Left renal pelvis (tissue), 4 donors: ENCODE results near the gene TMEFF2. TPM values are rescaled to one million over a fixed set of nuclear protein-coding genes. Genes with fewer than 3 reads are reported as not detected.

ENCODE experiments used
- DNase-seq, 4 donors: peaks; one replicate each; pipeline ENCODE4 v3.0.0-alpha.2; 2013; ENCODE audit warnings: low read depth in 4 of 4, low spot score in 3 of 4
- polyA plus RNA-seq, 4 donors: library from polyadenylated mRNA; unstranded; fragments of 120-200 nt; gene quantifications; one replicate each; pipeline ENCODE4 v1.2.1, GENCODE V29; 2013; ENCODE audit not compliant: insufficient read length in 4 of 4

TMEFF2 gene
- polyA plus RNA-seq, 4 donors, result 5.7 to 20.9 (median 11.2) TPM

DNA sequence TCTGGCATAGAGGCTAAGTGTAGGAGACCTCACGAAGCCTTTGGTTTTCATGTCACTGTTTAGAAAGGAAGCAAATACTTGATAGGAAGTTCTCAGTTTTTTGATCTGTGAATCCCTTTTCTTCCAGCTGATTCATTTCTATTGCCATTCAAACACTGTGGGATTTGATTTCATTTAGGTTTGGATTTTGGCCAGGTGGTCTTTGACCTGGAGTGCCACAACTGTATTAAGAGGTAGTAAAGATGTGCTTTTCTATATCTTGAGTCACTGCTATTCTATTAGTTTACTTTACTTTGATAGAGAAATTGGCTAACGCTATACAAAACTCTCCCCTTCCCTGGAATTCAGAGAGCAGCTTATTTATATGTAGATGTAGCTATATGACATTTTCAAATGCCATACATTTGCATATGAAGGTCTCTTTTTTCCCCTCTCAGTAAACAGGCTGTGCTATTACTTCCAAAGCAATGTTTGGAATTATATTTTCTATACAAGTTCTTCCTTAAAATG lies 215.5 kb downstream of the TMEFF2 start:
- no peak for DNase-seq

DNA sequence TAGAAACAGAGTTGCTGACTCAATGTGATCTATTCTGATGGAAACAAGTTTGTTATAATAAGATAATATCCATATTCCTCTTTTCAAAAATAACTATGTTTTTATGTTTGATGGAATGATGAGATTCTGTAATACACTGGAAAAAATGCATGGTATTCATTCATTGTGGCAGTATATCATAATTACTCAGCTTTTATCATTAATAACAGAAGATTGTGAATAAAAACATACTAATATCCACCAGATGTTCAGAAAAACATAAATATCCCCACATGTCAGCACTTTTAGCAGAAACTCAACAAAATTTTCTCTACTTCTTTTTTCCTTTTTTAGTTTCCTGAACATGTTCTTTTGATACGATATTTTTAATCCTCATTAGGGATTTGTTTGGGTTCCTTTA lies 217.0 kb downstream of the TMEFF2 start:
- DNase-seq, result no peak

GRCh38 chr2:191976436-191976835 lies 218.3 kb downstream of the TMEFF2 start:
- no peak for DNase-seq

DNA sequence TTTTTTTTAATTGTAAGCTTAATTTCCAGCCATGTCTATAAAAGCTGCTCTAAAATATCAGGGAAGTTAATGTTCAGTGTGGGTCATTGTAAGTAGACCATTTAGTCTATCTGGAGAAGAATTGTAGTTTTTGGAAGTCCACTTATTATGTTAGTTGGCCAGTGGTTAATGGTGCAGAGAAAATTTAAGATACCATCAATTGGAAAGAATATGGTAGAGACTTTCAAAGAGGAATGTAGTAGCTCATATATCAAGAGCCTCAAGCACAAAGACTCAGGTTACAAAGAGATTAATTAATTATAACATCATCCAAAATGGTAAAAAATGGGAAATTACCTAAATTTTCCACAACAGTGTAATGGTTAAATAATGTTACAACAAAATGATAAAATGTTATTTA lies 220.1 kb downstream of the TMEFF2 start:
- DNase-seq, result no peak

GRCh38 chr2:191970867-191971266 lies 223.9 kb downstream of the TMEFF2 start:
- DNase-seq, result no peak

- DNase-seq, result no peak
These were observed 226.6 kb downstream of the TMEFF2 start for GRCh38 chr2:191968120-191968519.

DNA sequence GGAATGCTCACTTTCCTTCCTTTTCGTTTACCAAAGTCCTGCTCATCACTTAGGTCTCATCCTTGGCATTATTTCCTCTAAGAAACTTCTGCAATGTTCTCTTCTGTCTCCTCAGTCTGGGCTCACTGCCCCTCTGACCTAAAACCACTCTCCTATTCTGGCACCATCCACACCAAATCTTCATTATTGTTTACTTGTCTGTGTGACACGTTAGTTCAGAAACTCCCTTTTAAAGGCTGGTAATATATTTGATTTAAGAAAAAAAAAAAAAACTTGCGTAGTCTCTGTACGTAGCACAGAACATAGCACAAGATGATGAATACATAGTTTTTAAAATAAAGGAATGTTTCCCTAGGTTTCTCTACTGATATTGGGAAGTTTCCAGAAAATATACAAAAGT lies 229.0 kb downstream of the TMEFF2 start:
- DNase-seq, result no peak

DNA sequence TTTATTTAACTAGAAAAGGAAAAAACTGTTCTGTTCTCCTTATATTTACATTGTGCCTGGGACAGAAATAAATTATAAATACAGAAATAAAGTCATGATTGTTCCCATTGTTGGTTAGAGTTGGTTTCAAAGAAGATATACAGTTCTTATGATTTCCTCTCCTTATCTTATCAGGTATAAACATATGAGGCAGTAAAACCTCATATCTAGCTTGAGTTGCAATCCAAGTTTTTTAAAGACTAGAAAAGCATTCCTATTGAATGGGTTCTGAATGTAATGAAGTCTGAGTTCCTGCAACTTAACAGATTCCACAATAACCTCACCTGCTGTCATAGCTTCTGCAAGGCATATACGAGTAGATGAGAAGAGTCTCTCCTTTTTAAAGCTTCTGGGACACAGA lies 233.2 kb downstream of the TMEFF2 start:
- DNase-seq, result no peak

- no peak for DNase-seq
These were observed 235.5 kb downstream of the TMEFF2 start for GRCh38 chr2:191959209-191959608.

DNA sequence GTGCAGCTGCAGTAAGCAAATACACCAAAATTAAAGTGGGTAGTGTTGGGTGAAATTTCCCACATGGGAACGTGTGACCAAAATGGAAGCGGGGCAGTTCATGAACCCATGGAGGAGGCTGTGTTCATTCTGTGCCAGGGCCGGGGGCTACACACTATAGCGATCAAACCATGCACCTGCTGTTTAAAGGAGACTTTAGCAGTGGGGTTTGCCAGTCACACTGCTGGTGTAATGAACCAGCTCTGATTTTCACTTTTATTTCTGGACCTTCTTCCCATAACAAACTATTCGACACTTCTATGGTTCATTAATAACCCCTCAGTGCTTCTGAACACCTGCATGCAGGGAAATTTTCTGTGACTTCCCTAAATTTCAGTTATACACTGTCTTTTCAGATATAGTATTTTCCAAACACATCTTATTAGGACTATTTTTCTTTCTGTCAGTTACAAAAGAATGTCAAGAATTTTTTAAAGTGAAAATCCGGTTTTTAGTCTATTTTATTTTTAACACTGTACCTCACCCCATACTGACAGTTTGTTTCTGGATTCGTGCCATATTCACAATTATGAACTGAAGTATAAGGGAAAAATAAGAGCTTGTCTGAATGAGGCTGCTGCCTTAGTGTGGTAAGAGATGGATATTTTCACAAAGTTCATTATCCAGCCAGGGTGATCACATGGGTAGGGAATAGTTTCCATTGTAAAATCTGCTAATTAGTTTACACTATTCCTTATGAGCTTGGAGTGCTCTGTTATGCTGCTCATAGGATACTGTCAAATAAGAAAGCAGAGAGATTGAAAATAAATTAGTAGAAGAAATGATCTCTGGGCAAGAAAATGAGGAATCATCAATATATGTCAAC lies 236.5 kb downstream of the TMEFF2 start:
- DNase-seq, result no peak

DNA sequence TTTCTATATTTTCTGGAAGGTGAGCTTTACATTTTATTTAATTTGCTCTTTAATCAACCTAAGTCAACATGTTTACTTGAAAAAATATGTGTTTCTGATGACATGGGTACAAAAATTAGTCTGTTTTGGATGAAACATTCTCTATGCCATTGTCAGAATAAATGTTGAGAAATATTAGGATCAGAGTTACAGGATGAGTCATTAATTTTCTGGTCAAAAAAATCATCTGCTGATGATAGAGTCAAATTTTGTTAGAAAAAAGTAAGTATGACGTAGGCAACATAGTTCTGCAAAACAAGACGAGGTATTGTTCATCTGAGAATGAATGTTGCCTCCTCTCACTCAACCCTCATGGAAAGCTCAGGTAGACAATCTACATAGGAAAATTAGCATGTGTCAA lies 240.3 kb downstream of the TMEFF2 start:
- DNase-seq, result no peak

DNA sequence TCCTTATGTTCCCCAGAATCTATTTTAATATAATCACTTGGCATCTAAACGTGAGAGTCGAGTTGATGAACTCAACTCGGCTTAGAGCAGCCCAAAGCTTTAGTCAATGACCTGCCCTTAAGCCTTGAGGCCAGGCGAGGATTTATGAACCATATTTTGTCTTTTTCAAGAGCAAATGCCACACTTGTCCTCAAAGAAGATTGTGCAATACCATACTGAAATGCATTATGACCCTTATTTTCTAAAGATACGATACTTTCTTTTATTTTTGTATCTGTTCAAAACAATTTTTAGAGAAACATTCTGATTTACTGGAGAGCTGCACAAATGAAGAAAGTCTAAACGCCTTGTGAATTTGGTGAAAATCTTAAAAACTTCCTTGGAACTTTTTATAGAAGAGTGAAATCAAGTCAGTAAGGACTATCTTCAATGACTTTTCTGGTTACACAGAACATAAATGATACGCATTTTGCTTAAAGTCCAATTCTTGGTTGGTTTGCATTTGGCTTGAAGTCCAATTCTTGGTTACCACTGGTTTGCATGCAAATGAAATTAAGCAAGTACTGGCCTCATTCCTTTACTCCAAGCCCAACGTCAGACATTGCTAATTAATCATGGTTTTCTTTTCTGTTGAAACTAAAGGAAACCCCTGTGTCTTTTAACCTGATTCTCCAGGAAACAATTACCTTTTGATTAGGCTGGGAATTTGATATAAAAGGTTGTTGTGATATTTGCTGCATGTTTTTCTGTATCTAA lies 242.0 kb downstream of the TMEFF2 start:
- no peak for DNase-seq

- DNase-seq, result no peak
These were observed 242.9 kb downstream of the TMEFF2 start for GRCh38 chr2:191951832-191952231.

GRCh38 chr2:191951376-191951775 lies 243.4 kb downstream of the TMEFF2 start:
- DNase-seq, result no peak

GRCh38 chr2:191950132-191950874 lies 244.4 kb downstream of the TMEFF2 start:
- DNase-seq, result no peak

DNA sequence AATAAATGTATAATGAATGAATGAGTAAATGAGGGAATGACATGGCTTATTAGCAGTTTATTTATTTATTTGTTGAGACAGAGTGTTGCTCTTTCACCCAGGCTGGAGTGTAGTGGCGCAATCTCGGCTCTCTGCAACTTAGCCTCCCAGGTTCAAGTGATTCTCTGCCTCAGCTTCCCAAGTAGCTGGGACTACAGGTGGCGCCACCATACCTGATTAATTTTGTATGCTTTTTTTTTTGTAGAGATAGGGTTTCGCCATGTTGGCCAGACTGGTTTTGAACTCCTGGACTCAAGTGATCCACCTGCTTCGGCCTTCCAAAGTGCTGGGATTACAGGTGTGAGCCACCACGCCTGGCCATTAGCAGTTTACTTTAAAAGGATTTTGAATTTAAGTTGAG lies 247.5 kb downstream of the TMEFF2 start:
- no peak for DNase-seq

DNA sequence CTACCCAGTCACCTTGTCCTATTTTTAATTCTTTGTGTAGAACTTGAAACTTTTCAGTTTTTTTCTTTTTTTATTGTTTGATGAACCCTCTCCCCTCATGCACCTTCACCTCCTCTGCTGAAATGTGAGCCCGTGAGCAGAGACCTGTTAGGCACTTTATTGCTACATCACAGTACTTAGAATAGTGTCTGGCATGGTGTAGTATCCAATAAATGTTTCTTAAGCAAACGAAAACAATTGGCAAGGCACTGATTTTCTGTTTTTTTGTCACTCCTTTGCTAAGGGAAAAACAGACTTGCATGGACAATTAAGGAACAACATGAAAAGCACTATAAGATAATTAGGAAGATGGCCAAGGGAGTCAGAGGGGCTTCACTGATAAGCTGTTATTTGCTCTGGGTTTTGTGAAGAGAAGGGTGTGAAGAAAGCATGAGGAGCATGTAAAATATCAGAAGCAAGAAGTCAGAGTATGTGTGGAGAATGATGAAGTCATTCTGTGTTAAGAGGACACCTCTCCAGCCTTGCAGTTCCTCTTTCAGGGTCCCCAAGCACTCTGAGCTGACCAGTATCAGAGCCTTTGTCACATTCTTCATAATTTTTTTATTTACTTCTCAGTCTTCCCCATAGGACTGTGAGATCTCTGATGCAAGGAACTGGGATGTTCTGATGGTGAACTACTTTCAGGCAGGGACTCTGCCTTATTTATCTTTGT lies 248.1 kb downstream of the TMEFF2 start:
- DNase-seq, result no peak

DNA sequence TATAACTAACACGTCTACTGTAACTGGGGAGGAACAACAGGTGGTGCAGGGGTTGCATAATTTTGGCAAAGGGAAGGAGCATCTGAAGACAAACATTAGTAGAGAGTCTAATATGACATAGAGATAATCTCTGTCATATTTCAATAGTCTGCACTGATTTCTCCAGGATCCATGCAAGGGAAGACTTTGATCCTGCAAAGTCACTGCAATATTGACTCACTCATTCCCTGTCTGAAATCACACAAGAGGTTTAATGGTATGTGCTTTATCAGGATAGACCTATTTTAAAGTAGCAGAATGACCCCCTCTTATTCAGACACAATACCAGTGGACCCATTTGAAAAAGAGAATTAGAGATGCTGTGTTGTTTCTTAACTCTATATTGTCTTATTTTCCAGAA lies 249.1 kb downstream of the TMEFF2 start:
- no peak for DNase-seq

GRCh38 chr2:191942739-191943103 lies 252.0 kb downstream of the TMEFF2 start:
- DNase-seq, result no peak

DNA sequence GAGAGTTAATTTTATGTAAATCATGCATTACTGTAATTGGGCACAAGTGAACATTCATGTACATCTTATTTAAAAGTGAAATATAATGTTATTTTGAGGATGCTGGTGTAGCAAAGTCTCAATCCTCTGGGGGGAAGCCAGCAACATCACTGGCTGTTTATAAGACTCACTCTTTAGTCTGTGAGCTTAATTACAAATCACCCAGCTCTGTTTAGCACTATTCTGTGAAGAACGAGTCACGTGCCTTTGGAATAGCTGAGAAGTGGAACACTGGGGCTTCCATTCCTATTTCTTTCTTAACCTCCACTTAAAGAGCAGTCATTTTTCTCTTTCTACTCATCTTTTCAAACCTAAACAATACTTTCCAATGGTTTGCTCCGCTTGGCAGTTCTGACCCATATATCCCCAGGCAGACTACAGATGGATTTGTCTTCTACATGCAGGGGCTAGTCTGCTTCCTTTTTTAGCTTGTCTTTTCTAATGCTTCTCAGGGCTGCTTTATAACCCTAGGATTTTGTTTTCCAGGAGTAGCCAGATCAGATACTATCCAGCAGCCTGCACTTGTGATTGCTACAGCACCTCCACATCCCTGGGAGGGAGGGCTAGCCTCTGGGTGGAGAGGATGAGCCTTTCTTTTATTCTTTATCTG lies 252.5 kb downstream of the TMEFF2 start:
- DNase-seq, result no peak
